AG04450 (cell line): Measurements from ENCODE around the gene WASHC1. TPM values are rescaled to one million over a fixed set of nuclear protein-coding genes. Genes with fewer than 3 reads are reported as not detected.
A peak's percentile ranks its signal among the peaks of the same experiment; 100 is the strongest.
"Not testable (repeated sequence)": the region's sequence is repeated elsewhere in the genome, so short reads cannot be mapped to it uniquely, and the experiment has no call there.

Experiments
- CTCF ChIA-PET: fragments of 300-600, 350-600 bp; formaldehyde crosslinking; extraction: SDS; loops from one replicate; lab custom pipeline; 2022; ENCODE audit warnings: antibody characterized with exemption, inconsistent platforms; lab: Charles Lee
- POLR2A ChIA-PET: fragments of 350-600 bp; formaldehyde crosslinking; extraction: SDS; loops from one replicate; lab custom pipeline; 2021; ENCODE audit warnings: antibody characterized with exemption, inconsistent platforms; lab: Yijun Ruan, JAX
- DNase-seq: peaks from one replicate; pipeline ENCODE4 v3.0.0-alpha.2; 2011; ENCODE audit warnings: low read depth, low spot score
- H3K27ac ChIP-seq: one replicate; pipeline ENCODE4 v1.5.1; 2012; ENCODE audit warnings: low read depth, low read length, control low read depth
- H3K27me3 ChIP-seq: one replicate; pipeline ENCODE4 v1.6.0; 2012; ENCODE audit warnings: low read length; ENCODE audit not compliant: control insufficient read depth, insufficient read depth
- H3K4me3 ChIP-seq: 2 replicates; pipeline ENCODE4 v1.5.1; 2011; ENCODE audit warnings: mild to moderate bottlenecking, low read depth, low read length, control low read depth
- H3K9me3 ChIP-seq: 2 replicates; pipeline ENCODE4 v1.5.1; 2012; ENCODE audit warnings: low read length; ENCODE audit not compliant: control insufficient read depth, insufficient read depth
- polyA plus RNA-seq: library from polyadenylated mRNA; depleted of rRNA; stranded (reverse); fragments of >200 nt; gene quantifications from 2 replicates; pipeline ENCODE4 v1.2.3, GENCODE V29; 2011

The WASHC1 gene
- polyA plus RNA-seq, 1 experiment = 7.2 TPM

DNA sequence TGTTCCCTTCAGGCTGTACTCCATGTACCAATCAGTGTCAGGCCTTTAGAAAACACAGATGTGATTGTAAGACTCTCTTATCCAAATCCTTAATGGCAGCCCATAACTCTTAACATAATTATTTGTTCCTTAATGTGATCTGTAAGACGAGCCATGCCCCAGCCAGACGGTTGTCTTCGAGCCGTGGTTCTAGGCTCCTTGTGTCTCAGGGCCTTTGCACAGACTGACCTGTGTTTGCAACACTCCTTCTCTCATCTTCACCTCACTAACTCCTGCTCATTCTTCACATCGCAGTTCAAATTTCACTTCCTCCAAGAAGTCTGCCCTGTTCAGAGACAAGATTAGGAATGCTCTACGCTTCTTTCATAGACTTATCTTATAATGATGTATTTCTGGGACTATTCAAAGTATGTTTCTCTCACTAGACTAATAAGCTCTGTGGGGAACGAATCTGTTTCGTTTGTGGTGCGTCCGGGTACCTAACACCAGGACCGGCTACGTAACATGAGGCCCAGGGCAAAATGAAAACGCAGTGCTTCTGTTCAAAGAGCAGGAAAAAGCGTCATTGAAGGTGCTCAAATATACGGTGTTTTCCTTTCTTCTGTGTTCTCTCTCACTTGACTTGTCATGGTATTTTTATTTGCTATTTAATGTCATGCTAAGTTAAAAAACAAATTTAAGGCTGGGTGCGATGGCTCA, 16.1 kb upstream of the WASHC1 start:
- H3K4me3 ChIP-seq, CTCF ChIA-PET, H3K27ac ChIP-seq, POLR2A ChIA-PET, H3K9me3 ChIP-seq, H3K27me3 ChIP-seq, DNase-seq: not testable (repeated sequence)

DNA sequence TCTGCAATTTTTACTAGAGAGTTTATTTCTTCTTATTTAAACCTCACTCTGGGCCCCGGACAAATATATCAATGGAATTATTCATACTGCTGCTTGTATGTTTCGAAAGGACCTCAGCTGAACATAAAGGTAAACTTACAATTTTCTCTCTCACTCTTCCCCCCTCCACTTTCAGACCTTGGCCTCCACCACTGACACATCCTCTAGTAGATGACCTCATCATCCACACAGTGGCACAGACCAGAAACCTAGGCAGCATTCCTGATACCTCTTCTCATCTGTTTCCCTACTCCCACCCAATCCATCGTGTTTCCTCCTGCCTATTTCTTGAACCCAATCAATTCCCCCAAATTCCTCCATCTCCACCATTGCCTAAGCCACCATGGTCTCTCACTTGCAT, 15.2 kb upstream of the WASHC1 start:
- CTCF ChIA-PET, DNase-seq, H3K4me3 ChIP-seq, H3K9me3 ChIP-seq, H3K27me3 ChIP-seq, H3K27ac ChIP-seq, POLR2A ChIA-PET: not testable (repeated sequence)

DNA sequence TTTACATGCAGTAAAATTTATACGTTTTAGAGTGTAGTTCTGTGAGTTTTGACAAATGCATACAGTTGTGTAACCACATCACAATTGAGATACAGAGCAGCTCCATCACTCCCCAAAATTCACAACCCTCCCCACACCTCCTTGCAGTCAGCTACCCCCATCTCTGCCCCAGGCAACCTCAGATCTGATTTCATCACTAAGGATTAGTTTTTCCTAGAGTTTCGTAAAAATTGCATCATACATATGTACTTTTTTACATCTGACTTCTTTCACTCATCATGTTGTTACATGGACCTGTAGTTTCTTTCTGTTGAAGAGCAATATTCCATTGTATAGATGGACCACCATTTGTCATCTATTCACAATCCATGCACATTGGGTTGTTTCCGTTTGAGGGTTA, 14.4 kb upstream of the WASHC1 start:
- H3K4me3 ChIP-seq, H3K27ac ChIP-seq, CTCF ChIA-PET, POLR2A ChIA-PET, DNase-seq, H3K27me3 ChIP-seq, H3K9me3 ChIP-seq: not testable (repeated sequence)

DNA sequence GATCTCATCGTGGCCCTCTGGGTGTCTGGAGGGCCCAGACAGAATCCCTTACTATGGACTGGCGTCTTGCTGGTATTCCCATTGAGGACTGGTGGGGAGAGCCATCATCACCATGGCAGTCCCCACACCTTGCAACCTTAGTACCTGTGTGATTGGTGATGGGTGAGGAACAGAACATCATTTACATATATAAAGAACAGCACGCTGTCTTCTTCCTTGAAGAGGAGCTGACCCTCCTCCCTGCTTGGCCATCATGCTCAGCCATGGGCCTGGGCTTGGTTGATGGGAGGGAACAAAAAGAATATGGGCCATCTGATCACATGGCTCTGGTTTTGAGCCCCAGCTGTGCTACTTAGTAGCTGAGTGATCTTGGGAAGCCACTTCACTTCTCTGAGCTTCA, 13.9 kb upstream of the WASHC1 start:
- H3K27ac ChIP-seq, CTCF ChIA-PET, POLR2A ChIA-PET, H3K27me3 ChIP-seq, H3K4me3 ChIP-seq, H3K9me3 ChIP-seq, DNase-seq: not testable (repeated sequence)

- CTCF ChIA-PET, DNase-seq, POLR2A ChIA-PET: not testable (repeated sequence)
These were observed 12.6 kb upstream of the WASHC1 start for GRCh38 chr9:41819-42218.

DNA sequence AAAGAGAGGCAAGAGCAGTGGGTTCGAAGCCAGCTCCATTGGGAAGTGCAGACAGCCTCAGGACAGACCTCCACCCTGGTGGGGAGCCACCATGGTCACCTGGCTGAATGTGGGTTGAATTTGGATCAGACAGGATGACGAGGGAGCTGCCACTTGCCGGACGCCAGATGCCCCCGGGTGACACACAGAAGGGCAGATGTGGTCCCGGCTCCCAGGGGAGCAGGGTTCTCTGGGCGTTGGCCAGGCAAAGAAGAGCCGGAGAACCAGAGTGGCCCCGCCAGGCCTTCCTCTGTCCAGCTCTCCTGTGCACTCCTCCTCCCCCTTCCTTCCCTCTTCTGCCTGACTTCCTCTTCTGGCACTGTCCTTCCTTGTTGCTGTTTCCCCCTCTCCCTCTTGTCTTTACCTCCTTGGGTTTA, 12.0 kb upstream of the WASHC1 start:
- DNase-seq, CTCF ChIA-PET, POLR2A ChIA-PET: not testable (repeated sequence)

More at GRCh38 chr9:41819-42218, 12.6 kb upstream of the WASHC1 start:
- not testable (repeated sequence) for H3K27ac ChIP-seq, H3K27me3 ChIP-seq, H3K9me3 ChIP-seq, H3K4me3 ChIP-seq

GRCh38 chr9:32308-32707, 3.1 kb upstream of the WASHC1 start:
- POLR2A ChIA-PET, H3K27me3 ChIP-seq, DNase-seq, CTCF ChIA-PET, H3K9me3 ChIP-seq, H3K4me3 ChIP-seq, H3K27ac ChIP-seq: not testable (repeated sequence)

More for the DNA sequence above, 12.0 kb upstream of the WASHC1 start:
- H3K27me3 ChIP-seq, H3K27ac ChIP-seq, H3K9me3 ChIP-seq, H3K4me3 ChIP-seq: not testable (repeated sequence)

GRCh38 chr9:28775-29174, 481 bp downstream of the WASHC1 start:
- H3K4me3 ChIP-seq = peak overlapping the region; percentile 56
- DNase-seq, H3K27me3 ChIP-seq, H3K27ac ChIP-seq, POLR2A ChIA-PET, H3K9me3 ChIP-seq, CTCF ChIA-PET: not testable (repeated sequence)

GRCh38 chr9:21621-22020, 7.6 kb downstream of the WASHC1 start:
- H3K27ac ChIP-seq, CTCF ChIA-PET, POLR2A ChIA-PET, DNase-seq, H3K27me3 ChIP-seq, H3K9me3 ChIP-seq, H3K4me3 ChIP-seq: not testable (repeated sequence)

- H3K4me3 ChIP-seq, H3K9me3 ChIP-seq, POLR2A ChIA-PET, DNase-seq, H3K27ac ChIP-seq, CTCF ChIA-PET, H3K27me3 ChIP-seq: not testable (repeated sequence)
These were observed 12.4 kb downstream of the WASHC1 start for GRCh38 chr9:16875-17274.

GRCh38 chr9:14129-14809, 15.0 kb downstream of the WASHC1 start:
- H3K27me3 ChIP-seq, CTCF ChIA-PET, H3K4me3 ChIP-seq, H3K27ac ChIP-seq, POLR2A ChIA-PET, H3K9me3 ChIP-seq, DNase-seq: not testable (repeated sequence)

DNA sequence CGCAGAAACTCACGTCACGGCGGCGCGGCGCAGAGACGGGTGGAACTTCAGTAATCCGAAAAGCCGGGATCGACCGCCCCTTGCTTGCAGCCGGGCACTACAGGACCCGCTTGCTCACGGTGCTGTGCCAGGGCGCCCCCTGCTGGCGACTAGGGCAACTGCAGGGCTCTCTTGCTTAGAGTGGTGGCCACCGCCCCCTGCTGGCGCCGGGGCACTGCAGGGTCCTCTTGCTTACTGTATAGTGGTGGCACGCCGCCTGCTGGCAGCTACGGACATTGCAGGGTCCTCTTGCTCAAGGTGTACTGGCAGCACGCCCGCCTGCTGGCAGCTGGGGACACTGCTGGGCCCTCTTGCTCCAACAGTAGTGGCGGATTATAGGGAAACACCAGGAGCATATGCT, 18.1 kb downstream of the WASHC1 start:
- POLR2A ChIA-PET, H3K9me3 ChIP-seq, H3K4me3 ChIP-seq, CTCF ChIA-PET, H3K27ac ChIP-seq, DNase-seq, H3K27me3 ChIP-seq: not testable (repeated sequence)
